Activated CD4-positive, alpha-beta T cell treated with anti-CD3 and anti-CD28 coated beads, Interleukin-2, amount 10 ng/mL, durations not matched to agents 24 days and 14 days (primary cell): ENCODE results near the gene SS18L1. TPM values are rescaled to one million over a fixed set of nuclear protein-coding genes. Genes with fewer than 3 reads are reported as not detected.

Source experiments
- DNase-seq: peaks from one replicate; pipeline ENCODE4 v3.0.0; 2022
- H3K27ac Mint-ChIP-seq: one replicate; pipeline ENCODE4 v1.8.0; 2022; ENCODE audit warnings: mild to moderate bottlenecking, mixed read lengths
- H3K27me3 Mint-ChIP-seq: one replicate; pipeline ENCODE4 v1.8.0; 2022; ENCODE audit warnings: mixed read lengths
- H3K36me3 Mint-ChIP-seq: one replicate; pipeline ENCODE4 v1.8.0; 2022; ENCODE audit warnings: low read depth, mild to moderate bottlenecking, mixed read lengths
- H3K4me1 Mint-ChIP-seq: one replicate; pipeline ENCODE4 v1.8.0; 2021; ENCODE audit warnings: mixed read lengths
- H3K4me3 Mint-ChIP-seq: one replicate; pipeline ENCODE4 v1.8.0; 2022; ENCODE audit warnings: mild to moderate bottlenecking, moderate library complexity, mixed read lengths
- H3K9me3 Mint-ChIP-seq: one replicate; pipeline ENCODE4 v1.8.0; 2021; ENCODE audit warnings: mixed read lengths
- intact Hi-C: fragments of 100-400 bp; cut with micrococcal nuclease; formaldehyde crosslinking; loops from one replicate; pipeline ENCODE4 v1.15.1; 2023
- total RNA-seq: library from RNA; stranded (reverse); gene quantifications from 2 replicates; pipeline ENCODE4 v1.2.3, GENCODE V29; 2022

Gene SS18L1
- total RNA-seq, 1 donor from 2014 or later: 29.0 TPM

GRCh38 chr20:62126141-62126540 lies 17.4 kb upstream of the SS18L1 start:
- H3K27me3 Mint-ChIP-seq: no peaks in the 10 kb centered on the region
- H3K4me1 Mint-ChIP-seq: peaks cover 17% of the 10 kb centered on the region
- no peak overlapping the region for H3K4me3 Mint-ChIP-seq
- no peak for DNase-seq
- peaks cover 62% of the 10 kb centered on the region for H3K36me3 Mint-ChIP-seq
- no peak overlapping the region for H3K27ac Mint-ChIP-seq
- H3K9me3 Mint-ChIP-seq: no peaks in the 10 kb centered on the region
- intact Hi-C loops: no loop called here

- H3K36me3 Mint-ChIP-seq: peaks cover 74% of the 10 kb centered on the region
- intact Hi-C loops: no loop called here
- no peak overlapping the region for H3K4me3 Mint-ChIP-seq
- peaks cover 19% of the 10 kb centered on the region for H3K4me1 Mint-ChIP-seq
- no peak overlapping the region for H3K27ac Mint-ChIP-seq
- DNase-seq: no peak
- H3K27me3 Mint-ChIP-seq: no peaks in the 10 kb centered on the region
- no peaks in the 10 kb centered on the region for H3K9me3 Mint-ChIP-seq
Measured at GRCh38 chr20:62127799-62128198, 15.8 kb upstream of the SS18L1 start.

- H3K27ac Mint-ChIP-seq: no peak overlapping the region
- intact Hi-C loops: no loop called here
- H3K4me1 Mint-ChIP-seq: peaks cover 16% of the 10 kb centered on the region
- no peak overlapping the region for H3K4me3 Mint-ChIP-seq
- H3K36me3 Mint-ChIP-seq: peaks cover 76% of the 10 kb centered on the region
- H3K27me3 Mint-ChIP-seq: no peaks in the 10 kb centered on the region
- H3K9me3 Mint-ChIP-seq: no peaks in the 10 kb centered on the region
- no peak for DNase-seq
Measured at GRCh38 chr20:62128502-62128901, 15.1 kb upstream of the SS18L1 start.

GRCh38 chr20:62129731-62130531 lies 13.6 kb upstream of the SS18L1 start:
- Mint-ChIP-seq H3K27ac (no peak overlapping the region), H3K9me3 (no peaks in the 10 kb centered on the region), H3K4me1 (peaks cover 7% of the 10 kb centered on the region), H3K4me3 (no peak overlapping the region), H3K27me3 (no peaks in the 10 kb centered on the region), H3K36me3 (peaks cover 69% of the 10 kb centered on the region)
- DNase-seq: no peak
- intact Hi-C loops: no loop called here

GRCh38 chr20:62131560-62132320 lies 11.8 kb upstream of the SS18L1 start:
- Mint-ChIP-seq H3K27ac (peak overlapping the region; percentile 48), H3K4me3 (no peak overlapping the region), H3K4me1 (peaks cover 9% of the 10 kb centered on the region), H3K27me3 (no peaks in the 10 kb centered on the region), H3K36me3 (peaks cover 61% of the 10 kb centered on the region), H3K9me3 (no peaks in the 10 kb centered on the region)
- intact Hi-C loops: no loop called here
- no peak for DNase-seq

- Mint-ChIP-seq H3K27me3 (no peaks in the 10 kb centered on the region), H3K4me3 (peak overlapping the region; percentile 9), H3K9me3 (no peaks in the 10 kb centered on the region), H3K36me3 (peaks cover 62% of the 10 kb centered on the region), H3K4me1 (peaks cover 14% of the 10 kb centered on the region), H3K27ac (peak overlapping the region; percentile 48)
- DNase-seq: no peak
- intact Hi-C loops: no loop called here
Measured at GRCh38 chr20:62132421-62132820, 11.1 kb upstream of the SS18L1 start.

GRCh38 chr20:62133051-62133845 lies 10.3 kb upstream of the SS18L1 start:
- Mint-ChIP-seq H3K9me3 (no peaks in the 10 kb centered on the region), H3K4me3 (no peak overlapping the region), H3K4me1 (peaks cover 20% of the 10 kb centered on the region), H3K27ac (peak overlapping the region; percentile 56), H3K27me3 (no peaks in the 10 kb centered on the region), H3K36me3 (peaks cover 62% of the 10 kb centered on the region)
- intact Hi-C loops: no loop called here
- no peak for DNase-seq

- peak overlapping the region; percentile 52 for H3K27ac Mint-ChIP-seq
- intact Hi-C loops: no loop called here
- no peak overlapping the region for H3K4me3 Mint-ChIP-seq
- DNase-seq: no peak
- H3K36me3 Mint-ChIP-seq: peaks cover 62% of the 10 kb centered on the region
- H3K4me1 Mint-ChIP-seq: peaks cover 20% of the 10 kb centered on the region
- H3K9me3 Mint-ChIP-seq: no peaks in the 10 kb centered on the region
- no peaks in the 10 kb centered on the region for H3K27me3 Mint-ChIP-seq
Measured at GRCh38 chr20:62133864-62134263, 9.7 kb upstream of the SS18L1 start.

- no peak overlapping the region for H3K4me3 Mint-ChIP-seq
- intact Hi-C loops: no loop called here
- H3K27me3 Mint-ChIP-seq: no peaks in the 10 kb centered on the region
- no peaks in the 10 kb centered on the region for H3K9me3 Mint-ChIP-seq
- H3K27ac Mint-ChIP-seq: no peak overlapping the region
- no peak for DNase-seq
- H3K36me3 Mint-ChIP-seq: peaks cover 68% of the 10 kb centered on the region
- peaks cover 23% of the 10 kb centered on the region for H3K4me1 Mint-ChIP-seq
Measured at GRCh38 chr20:62134735-62135231, 8.8 kb upstream of the SS18L1 start.

GRCh38 chr20:62135573-62136266 lies 7.8 kb upstream of the SS18L1 start:
- H3K27ac Mint-ChIP-seq: no peak overlapping the region
- peaks cover 28% of the 10 kb centered on the region for H3K4me1 Mint-ChIP-seq
- H3K4me3 Mint-ChIP-seq: no peak overlapping the region
- intact Hi-C loops: loop anchor here (2.0 kb wide), 1 partner anchor 125 kb away; no protein-coding TSS in a partner anchor
- peaks cover 72% of the 10 kb centered on the region for H3K36me3 Mint-ChIP-seq
- H3K9me3 Mint-ChIP-seq: no peaks in the 10 kb centered on the region
- no peaks in the 10 kb centered on the region for H3K27me3 Mint-ChIP-seq
- no peak for DNase-seq

GRCh38 chr20:62136283-62137091 lies 7.1 kb upstream of the SS18L1 start:
- H3K4me1 Mint-ChIP-seq: peaks cover 33% of the 10 kb centered on the region
- H3K36me3 Mint-ChIP-seq: peaks cover 71% of the 10 kb centered on the region
- intact Hi-C loops: loop anchor here (2.0 kb wide), 1 partner anchor 126 kb away; no protein-coding TSS in a partner anchor

GRCh38 chr20:62137092-62137384 lies 6.5 kb upstream of the SS18L1 start:
- Mint-ChIP-seq H3K27me3 (no peaks in the 10 kb centered on the region), H3K27ac (peak overlapping the region; percentile 65), H3K4me1 (peaks cover 36% of the 10 kb centered on the region), H3K9me3 (no peaks in the 10 kb centered on the region), H3K36me3 (peaks cover 73% of the 10 kb centered on the region), H3K4me3 (no peak overlapping the region)
- DNase-seq: no peak
- intact Hi-C loops: loop anchor here (2.0 kb wide), 1 partner anchor 126 kb away; no protein-coding TSS in a partner anchor

More at GRCh38 chr20:62136283-62137091, 7.1 kb upstream of the SS18L1 start:
- DNase-seq: peak; percentile 91
- no peak overlapping the region for H3K4me3 Mint-ChIP-seq
- H3K27ac Mint-ChIP-seq: peak overlapping the region; percentile 65
- no peaks in the 10 kb centered on the region for H3K27me3 Mint-ChIP-seq
- no peaks in the 10 kb centered on the region for H3K9me3 Mint-ChIP-seq
